Neural cell (in vitro differentiated cells): ENCODE data around the gene RHOBTB1.

Experiments used
- EP300 ChIP-seq: fragments of 450-650 bp; conservative IDR thresholded peaks from 2 replicates; pipeline ENCODE4 v1.6.1; 2014; ENCODE audit warnings: antibody characterized with exemption, mild to moderate bottlenecking, moderate library complexity; ENCODE audit not compliant: poor library complexity, severe bottlenecking
- MXI1 ChIP-seq: fragments of 450-650 bp; conservative IDR thresholded peaks from 2 replicates; pipeline ENCODE4 v1.6.1; 2014; ENCODE audit warnings: antibody characterized with exemption, mild to moderate bottlenecking; ENCODE audit not compliant: poor library complexity, severe bottlenecking
- POLR2AphosphoS5 ChIP-seq: IDR thresholded peaks from 2 replicates; pipeline ENCODE4 v1.6.1; 2012
- RAD21 ChIP-seq: fragments of 450-650 bp; conservative IDR thresholded peaks from 2 replicates; pipeline ENCODE4 v1.6.1; 2014; ENCODE audit warnings: antibody characterized with exemption, mild to moderate bottlenecking, moderate library complexity
- TAF1 ChIP-seq: IDR thresholded peaks from 2 replicates; pipeline ENCODE4 v1.6.1; 2012; ENCODE audit warnings: low read depth
- TF ChIP-seq, protein P1 (sequence below): fragments of 450-650 bp; IDR thresholded peaks from 2 replicates; pipeline ENCODE4 v1.5.1; 2014; ENCODE audit warnings: antibody characterized with exemption, mild to moderate bottlenecking, moderate library complexity; ENCODE audit not compliant: poor library complexity, severe bottlenecking
- TF ChIP-seq, protein P2 (sequence below): IDR thresholded peaks from 2 replicates; pipeline ENCODE4 v1.6.1; 2012; ENCODE audit warnings: borderline replicate concordance

DNA sequence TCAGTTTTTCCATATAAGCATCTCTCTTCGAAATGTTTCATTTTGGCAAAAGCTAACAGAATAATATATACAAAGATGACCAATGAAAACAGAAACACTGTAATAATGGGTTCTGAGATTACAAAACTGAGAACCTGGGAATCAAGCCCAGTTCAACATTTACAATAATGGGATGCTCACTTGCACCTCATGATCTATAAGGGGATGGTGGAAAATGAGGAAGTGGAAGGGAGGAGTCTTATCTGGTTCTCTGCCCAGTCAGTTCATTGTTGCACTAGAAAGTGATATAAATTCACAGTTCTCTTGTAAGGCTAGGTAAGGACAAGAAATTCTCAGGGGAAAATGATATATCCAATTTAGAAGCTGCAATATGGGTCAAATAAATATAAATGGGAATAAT lies 31.7 kb upstream of the RHOBTB1 start:
- TF ChIP-seq TAF1 (no peak), EP300 (no peak), MXI1 (no peak), RAD21 (no peak), POLR2AphosphoS5 (no peak)
- TF ChIP-seq, protein P1, sequence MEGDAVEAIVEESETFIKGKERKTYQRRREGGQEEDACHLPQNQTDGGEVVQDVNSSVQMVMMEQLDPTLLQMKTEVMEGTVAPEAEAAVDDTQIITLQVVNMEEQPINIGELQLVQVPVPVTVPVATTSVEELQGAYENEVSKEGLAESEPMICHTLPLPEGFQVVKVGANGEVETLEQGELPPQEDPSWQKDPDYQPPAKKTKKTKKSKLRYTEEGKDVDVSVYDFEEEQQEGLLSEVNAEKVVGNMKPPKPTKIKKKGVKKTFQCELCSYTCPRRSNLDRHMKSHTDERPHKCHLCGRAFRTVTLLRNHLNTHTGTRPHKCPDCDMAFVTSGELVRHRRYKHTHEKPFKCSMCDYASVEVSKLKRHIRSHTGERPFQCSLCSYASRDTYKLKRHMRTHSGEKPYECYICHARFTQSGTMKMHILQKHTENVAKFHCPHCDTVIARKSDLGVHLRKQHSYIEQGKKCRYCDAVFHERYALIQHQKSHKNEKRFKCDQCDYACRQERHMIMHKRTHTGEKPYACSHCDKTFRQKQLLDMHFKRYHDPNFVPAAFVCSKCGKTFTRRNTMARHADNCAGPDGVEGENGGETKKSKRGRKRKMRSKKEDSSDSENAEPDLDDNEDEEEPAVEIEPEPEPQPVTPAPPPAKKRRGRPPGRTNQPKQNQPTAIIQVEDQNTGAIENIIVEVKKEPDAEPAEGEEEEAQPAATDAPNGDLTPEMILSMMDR: no peak
- TF ChIP-seq, protein P2, sequence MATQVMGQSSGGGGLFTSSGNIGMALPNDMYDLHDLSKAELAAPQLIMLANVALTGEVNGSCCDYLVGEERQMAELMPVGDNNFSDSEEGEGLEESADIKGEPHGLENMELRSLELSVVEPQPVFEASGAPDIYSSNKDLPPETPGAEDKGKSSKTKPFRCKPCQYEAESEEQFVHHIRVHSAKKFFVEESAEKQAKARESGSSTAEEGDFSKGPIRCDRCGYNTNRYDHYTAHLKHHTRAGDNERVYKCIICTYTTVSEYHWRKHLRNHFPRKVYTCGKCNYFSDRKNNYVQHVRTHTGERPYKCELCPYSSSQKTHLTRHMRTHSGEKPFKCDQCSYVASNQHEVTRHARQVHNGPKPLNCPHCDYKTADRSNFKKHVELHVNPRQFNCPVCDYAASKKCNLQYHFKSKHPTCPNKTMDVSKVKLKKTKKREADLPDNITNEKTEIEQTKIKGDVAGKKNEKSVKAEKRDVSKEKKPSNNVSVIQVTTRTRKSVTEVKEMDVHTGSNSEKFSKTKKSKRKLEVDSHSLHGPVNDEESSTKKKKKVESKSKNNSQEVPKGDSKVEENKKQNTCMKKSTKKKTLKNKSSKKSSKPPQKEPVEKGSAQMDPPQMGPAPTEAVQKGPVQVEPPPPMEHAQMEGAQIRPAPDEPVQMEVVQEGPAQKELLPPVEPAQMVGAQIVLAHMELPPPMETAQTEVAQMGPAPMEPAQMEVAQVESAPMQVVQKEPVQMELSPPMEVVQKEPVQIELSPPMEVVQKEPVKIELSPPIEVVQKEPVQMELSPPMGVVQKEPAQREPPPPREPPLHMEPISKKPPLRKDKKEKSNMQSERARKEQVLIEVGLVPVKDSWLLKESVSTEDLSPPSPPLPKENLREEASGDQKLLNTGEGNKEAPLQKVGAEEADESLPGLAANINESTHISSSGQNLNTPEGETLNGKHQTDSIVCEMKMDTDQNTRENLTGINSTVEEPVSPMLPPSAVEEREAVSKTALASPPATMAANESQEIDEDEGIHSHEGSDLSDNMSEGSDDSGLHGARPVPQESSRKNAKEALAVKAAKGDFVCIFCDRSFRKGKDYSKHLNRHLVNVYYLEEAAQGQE: no peak
